Small intestine (tissue), 7 donors: Measurements from ENCODE around the gene CXCL17. TPM values are rescaled to one million over a fixed set of nuclear protein-coding genes. Genes with fewer than 3 reads are reported as not detected.
"Not testable (repeated sequence)": the region's sequence is repeated elsewhere in the genome, so short reads cannot be mapped to it uniquely, and the experiment has no call there.

Experiments used
- DNase-seq, 2 donors: peaks; one replicate each; pipeline versions ENCODE4 v3.0.0 to v3.0.0-alpha.2; 2013
- FAIRE-seq: peaks from 2 replicates; lab custom pipeline; 2012; peaks lifted over from hg19 to GRCh38; lab: Jason Lieb, UNC
- H3K27ac ChIP-seq, 3 donors: one replicate each; pipeline ENCODE4 v1.5.1; 2013; ENCODE audit warnings: low read length in 2 of 3, mild to moderate bottlenecking in 2 of 3, control low read depth in 1 of 3, inconsistent platforms in 1 of 3, low read depth in 1 of 3, moderate library complexity in 1 of 3
- H3K27me3 ChIP-seq, 3 donors: one replicate each; pipeline ENCODE4 v1.6.1; 2013; ENCODE audit warnings: low read length in 3 of 3, inconsistent platforms in 1 of 3; ENCODE audit not compliant: control insufficient read depth in 3 of 3, insufficient read depth in 3 of 3
- H3K36me3 ChIP-seq, 3 donors: one replicate each; pipeline ENCODE4 v1.6.1; 2013; ENCODE audit warnings: low read length in 3 of 3, inconsistent platforms in 1 of 3, low read depth in 1 of 3, mild to moderate bottlenecking in 1 of 3, moderate library complexity in 1 of 3; ENCODE audit not compliant: control insufficient read depth in 3 of 3, insufficient read depth in 2 of 3
- H3K4me1 ChIP-seq, 3 donors: one replicate each; pipeline ENCODE4 v1.6.1; 2013; ENCODE audit warnings: low read length in 2 of 3, inconsistent platforms in 1 of 3, low read depth in 1 of 3, mild to moderate bottlenecking in 1 of 3, moderate library complexity in 1 of 3; ENCODE audit not compliant: control insufficient read depth in 3 of 3, insufficient read depth in 2 of 3
- H3K4me3 ChIP-seq, 3 donors: one replicate each; pipeline ENCODE4 v1.5.1; 2013; ENCODE audit warnings: low read length in 3 of 3, control low read depth in 1 of 3, inconsistent platforms in 1 of 3, low read depth in 1 of 3, mild to moderate bottlenecking in 1 of 3, moderate library complexity in 1 of 3
- H3K9me3 ChIP-seq, 2 donors: one replicate each; pipeline ENCODE4 v1.6.1; 2013; ENCODE audit warnings: low read depth in 1 of 2, low read length in 1 of 2; ENCODE audit not compliant: control insufficient read depth in 2 of 2, insufficient read depth in 1 of 2
- WGBS, 3 donors: extraction: QIAGEN DNeasy Blood & Tissue Kit; methylation state at CpG; one replicate each; pipeline ENCODE4 v1.1.7; 2013; 5-methylcytosine and 5-hydroxymethylcytosine counted together
- polyA plus RNA-seq, 4 donors: library from polyadenylated mRNA; stranded (reverse) in 3 of 4; unstranded in 1 of 4; fragments of 200-250 nt in 3 of 4; fragments of 120-200 nt in 1 of 4; gene quantifications; one replicate each; pipeline versions ENCODE4 v1.2.1 to v1.2.3, GENCODE V29; 2013
- donor health status: healthy with polysubstance abuse.
- donor health status: control.
- donor health status: control.
- donor health status: Bipolar disorder and iron deficiency.
- donor health status: healthy.

Gene CXCL17
- polyA plus RNA-seq, 4 donors, result 0.12 to 1.6 (median 0.89) TPM

DNA sequence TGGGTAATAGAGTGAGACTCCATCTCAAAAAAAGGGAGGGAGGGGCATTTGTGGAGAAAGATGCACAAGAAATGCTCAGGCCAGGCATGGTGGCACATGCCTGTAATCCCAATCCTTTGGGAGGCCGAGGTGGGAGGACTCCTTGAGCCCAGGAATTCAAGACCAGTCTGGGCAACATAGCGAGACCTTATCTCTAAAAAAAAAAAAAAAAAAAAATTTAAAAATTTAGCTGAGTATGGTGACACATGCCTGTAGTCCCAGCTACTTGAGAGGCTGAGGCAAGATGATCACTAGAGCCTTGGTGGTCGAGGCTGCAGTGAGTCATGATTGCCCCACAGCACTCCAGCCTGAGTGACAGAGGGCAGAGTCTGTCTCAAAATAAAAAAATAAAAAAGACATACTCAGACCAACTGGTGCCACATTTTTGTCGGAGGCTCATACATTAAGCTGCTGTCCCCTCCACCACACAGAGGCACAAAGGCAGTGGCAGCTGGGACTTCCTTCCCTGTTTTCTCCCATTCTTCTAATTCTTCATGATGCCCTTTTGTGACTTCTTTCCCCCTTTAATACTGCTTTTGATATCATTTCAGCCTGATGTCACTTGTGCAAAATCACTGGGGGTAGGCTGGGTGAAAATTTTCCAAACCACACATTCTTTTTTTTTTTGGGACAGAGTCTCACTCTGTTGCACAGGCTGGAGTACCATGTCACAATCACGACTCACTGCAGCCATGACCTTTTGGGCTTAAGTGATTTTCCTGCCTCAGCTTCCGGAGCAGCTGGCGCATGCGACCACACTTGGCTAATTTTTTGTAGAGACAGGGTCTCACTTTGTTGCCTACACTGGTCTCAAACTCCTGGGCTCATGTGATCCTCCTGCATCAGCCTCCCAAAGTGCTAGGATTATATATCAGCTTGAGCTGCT lies 26.8 kb upstream of the CXCL17 start:
- DNase-seq, result no peak
- no peaks in the 10 kb centered on the region for H3K9me3 ChIP-seq
- H3K4me3 ChIP-seq, result no peak overlapping the region
- WGBS, 3 donors, result 61 to 67% (median 67%) methylated on average over 8 of the region's 8 CpGs
- no peaks in the 10 kb centered on the region for H3K36me3 ChIP-seq
- peaks cover 3% of the 10 kb centered on the region in 3 donors for H3K4me1 ChIP-seq
- no peak overlapping the region for H3K27ac ChIP-seq
- no peaks in the 10 kb centered on the region for H3K27me3 ChIP-seq
- FAIRE-seq, result no peak

GRCh38 chr19:42468273-42468796 lies 25.6 kb upstream of the CXCL17 start:
- DNase-seq, result peak; percentile 60 to 75
- H3K4me1 ChIP-seq, result peaks cover 3% of the 10 kb centered on the region in 3 donors
- H3K36me3 ChIP-seq, result no peaks in the 10 kb centered on the region
- no peaks in the 10 kb centered on the region for H3K9me3 ChIP-seq
- H3K27ac ChIP-seq, result peak overlapping the region in 1 of 3 donors; percentile 7
- H3K27me3 ChIP-seq, result no peaks in the 10 kb centered on the region
- 18 to 42% (median 37%) methylated on average over 3 of the region's 3 CpGs for WGBS, 3 donors
- FAIRE-seq, result no peak
- no peak overlapping the region for H3K4me3 ChIP-seq

- DNase-seq (no peak), FAIRE-seq (no peak)
- H3K4me1 ChIP-seq, result peaks cover 3 to 11% (median 3%) of the 10 kb centered on the region in 3 donors
- H3K4me3 ChIP-seq, result no peak overlapping the region
- H3K27ac ChIP-seq, result no peak overlapping the region
- H3K9me3 ChIP-seq, result no peaks in the 10 kb centered on the region
- whole genome bisulfite sequencing, 3 donors, result 45 to 71% (median 64%) methylated on average over 5 of the region's 5 CpGs
- H3K27me3 ChIP-seq, result no peaks in the 10 kb centered on the region
- H3K36me3 ChIP-seq, result no peaks in the 10 kb centered on the region
Observed at GRCh38 chr19:42467183-42467760, 24.5 kb upstream of the CXCL17 start.

DNA sequence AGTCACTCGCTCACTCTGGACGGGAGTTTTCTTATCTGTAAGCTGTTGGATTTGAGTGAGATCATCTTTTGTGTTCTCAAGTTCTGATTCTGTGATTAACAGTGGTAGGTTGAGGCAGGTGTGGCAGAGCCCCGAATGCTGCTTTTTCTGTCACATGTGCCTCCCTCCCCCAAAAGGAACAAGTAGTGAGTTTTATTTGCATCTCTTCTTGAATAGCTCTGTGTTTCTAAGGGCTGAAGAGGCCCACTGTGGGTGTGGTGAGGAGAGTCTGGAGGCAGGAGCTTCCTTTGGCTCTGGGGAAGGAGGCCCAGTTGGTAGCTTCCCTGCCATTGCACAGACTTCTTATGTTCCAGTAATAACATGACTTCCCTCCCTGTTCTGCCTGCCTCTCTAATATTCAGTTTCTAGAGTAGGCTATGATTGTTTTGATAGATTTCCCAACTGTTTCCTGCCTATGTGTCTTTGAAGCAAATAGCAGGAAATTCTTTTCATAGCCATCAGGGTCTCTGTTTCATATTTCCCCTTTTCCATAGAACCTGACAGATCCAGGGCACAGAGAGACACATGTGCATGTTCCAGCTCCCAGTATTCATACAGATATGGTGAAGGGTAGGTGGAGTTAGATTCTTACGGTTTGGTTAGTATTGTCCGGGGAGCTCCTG lies 23.9 kb upstream of the CXCL17 start:
- Histone ChIP-seq H3K27ac (peak overlapping the region in 1 of 3 donors; percentile 39), H3K4me3 (no peak overlapping the region), H3K36me3 (no peaks in the 10 kb centered on the region), H3K9me3 (no peaks in the 10 kb centered on the region), H3K27me3 (no peaks in the 10 kb centered on the region), H3K4me1 (peaks cover 3 to 11% (median 3%) of the 10 kb centered on the region in 3 donors)
- WGBS, 3 donors, result 56 to 77% (median 70%) methylated on average over 5 of the region's 5 CpGs
- FAIRE-seq (no peak), DNase-seq (no peak)

GRCh38 chr19:42465827-42466280 lies 23.1 kb upstream of the CXCL17 start:
- no peak overlapping the region for H3K4me3 ChIP-seq
- peak overlapping the region in 1 of 3 donors; percentile 39 for H3K27ac ChIP-seq
- DNase-seq, result no peak
- H3K36me3 ChIP-seq, result no peaks in the 10 kb centered on the region
- no peak for FAIRE-seq
- H3K27me3 ChIP-seq, result no peaks in the 10 kb centered on the region
- WGBS, 3 donors, result 72 to 76% (median 75%) methylated on average over 5 of the region's 5 CpGs
- H3K4me1 ChIP-seq, result peaks cover 3 to 11% (median 3%) of the 10 kb centered on the region in 3 donors
- no peaks in the 10 kb centered on the region for H3K9me3 ChIP-seq

DNA sequence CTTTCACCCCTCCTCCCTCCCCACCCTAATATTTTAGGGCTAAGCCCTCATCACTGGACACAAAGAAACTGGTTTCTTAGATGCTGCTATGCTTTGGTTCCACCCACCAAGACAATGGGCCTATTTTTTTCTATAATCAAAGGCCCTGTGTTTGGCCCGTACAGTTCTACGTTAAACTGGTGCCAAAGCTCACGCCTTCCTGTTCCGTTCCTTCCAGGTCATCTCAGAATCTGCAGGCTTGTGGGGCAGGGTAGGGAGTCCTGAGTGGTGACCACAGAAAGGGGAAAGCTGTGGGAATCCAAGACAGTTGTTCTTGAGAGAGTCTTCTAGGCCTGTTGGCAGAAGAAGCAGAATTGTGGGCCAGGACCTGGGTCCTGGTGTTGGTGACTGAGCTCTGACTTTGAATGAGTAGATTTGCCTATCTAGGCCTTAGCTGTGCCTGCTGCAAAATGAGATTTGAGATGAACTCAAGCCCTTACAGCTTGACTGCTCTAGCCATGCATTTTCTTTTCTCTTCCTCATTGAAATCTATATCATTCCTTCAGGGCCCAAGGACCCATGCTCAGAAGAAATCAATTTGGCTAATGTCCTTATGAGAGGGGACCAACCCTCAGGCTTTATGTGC lies 19.1 kb upstream of the CXCL17 start:
- no peaks in the 10 kb centered on the region for H3K27me3 ChIP-seq
- H3K4me1 ChIP-seq, result peaks cover 0 to 8% (median 3%) of the 10 kb centered on the region in 3 donors
- H3K27ac ChIP-seq, result no peak overlapping the region
- no peak overlapping the region for H3K4me3 ChIP-seq
- H3K36me3 ChIP-seq, result no peaks in the 10 kb centered on the region
- FAIRE-seq (no peak), DNase-seq (peak in 1 of 2 donors; percentile 19)
- WGBS, 3 donors, result 14 to 51% (median 49%) methylated on average over 4 of the region's 4 CpGs
- no peaks in the 10 kb centered on the region for H3K9me3 ChIP-seq

DNA sequence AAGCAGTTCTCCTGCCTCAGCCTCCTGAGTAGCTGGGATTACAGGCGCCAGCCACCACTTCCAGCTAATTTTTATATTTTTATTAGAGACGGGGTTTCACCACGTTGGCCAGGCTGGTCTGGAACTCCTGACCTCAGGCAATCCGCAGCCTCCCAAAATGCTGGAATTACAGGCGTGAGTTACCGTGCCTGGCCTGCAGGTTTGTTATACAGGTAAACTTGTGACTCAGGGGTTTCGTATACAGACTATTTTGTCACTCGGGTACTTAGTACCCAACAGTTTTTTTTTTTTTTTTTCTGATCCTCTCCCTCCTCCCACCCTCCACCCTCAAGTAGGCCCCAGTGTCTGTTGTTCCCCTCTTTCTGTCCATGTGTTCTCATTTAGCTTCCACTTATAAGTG lies 18.5 kb upstream of the CXCL17 start:
- not testable (repeated sequence) for H3K27ac ChIP-seq, FAIRE-seq

More for the DNA sequence above, 18.5 kb upstream of the CXCL17 start:
- not testable (repeated sequence) for H3K36me3 ChIP-seq, DNase-seq, H3K27me3 ChIP-seq, H3K4me3 ChIP-seq, H3K9me3 ChIP-seq
- 79 to 86% (median 82%) methylated on average over 8 of the region's 8 CpGs for WGBS, 3 donors
- peaks cover 0 to 10% (median 0%) of the 10 kb centered on the region in 3 donors for H3K4me1 ChIP-seq
